ENCODE measurements around the gene ZNF260.
A peak's percentile ranks its signal among the peaks of the same experiment; 100 is the strongest.
"Not testable (repeated sequence)": the region's sequence is repeated elsewhere in the genome, so short reads cannot be mapped to it uniquely, and the experiment has no call there.

The ZNF260 gene

DNA sequence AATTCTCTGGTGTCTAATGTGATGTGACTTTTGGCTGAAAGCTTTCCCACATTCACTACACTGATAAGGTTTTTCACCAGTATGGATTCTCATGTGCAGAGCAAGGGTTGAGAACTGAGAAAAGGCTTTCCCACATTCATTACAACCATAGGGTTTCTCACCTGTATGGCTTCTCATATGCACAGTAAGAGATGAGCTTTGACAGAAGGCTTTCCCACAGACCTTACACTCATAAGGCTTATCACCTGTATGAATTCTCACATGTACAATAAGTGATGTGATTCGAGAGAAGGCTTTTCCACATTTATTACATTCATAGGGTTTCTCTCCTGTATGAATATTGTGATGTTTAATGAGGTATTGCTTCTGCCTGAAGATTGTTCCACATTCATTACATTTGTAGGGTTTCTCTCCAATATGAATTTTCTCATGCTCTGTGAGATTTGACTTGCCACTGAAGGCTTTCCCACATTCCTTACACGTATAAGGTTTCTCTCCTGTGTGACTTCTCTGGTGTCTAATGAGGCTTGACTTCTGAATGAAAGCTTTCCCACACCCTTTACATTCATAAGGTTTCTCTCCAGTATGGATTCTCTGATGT lies 14.0 kb downstream of the ZNF260 start:
- Mint-ChIP-seq H3K4me1 (ENCODE audit: low read depth) (no peaks in the 10 kb centered on the region), H3K4me3 (no peak overlapping the region), H3K36me3 (ENCODE audit: low read depth) (peaks cover 83% of the 10 kb centered on the region), H3K9me3 (peaks cover 60% of the 10 kb centered on the region), H3K27ac (no peak overlapping the region), H3K27me3 (no peaks in the 10 kb centered on the region)
- DNase-seq, result no peak

DNA sequence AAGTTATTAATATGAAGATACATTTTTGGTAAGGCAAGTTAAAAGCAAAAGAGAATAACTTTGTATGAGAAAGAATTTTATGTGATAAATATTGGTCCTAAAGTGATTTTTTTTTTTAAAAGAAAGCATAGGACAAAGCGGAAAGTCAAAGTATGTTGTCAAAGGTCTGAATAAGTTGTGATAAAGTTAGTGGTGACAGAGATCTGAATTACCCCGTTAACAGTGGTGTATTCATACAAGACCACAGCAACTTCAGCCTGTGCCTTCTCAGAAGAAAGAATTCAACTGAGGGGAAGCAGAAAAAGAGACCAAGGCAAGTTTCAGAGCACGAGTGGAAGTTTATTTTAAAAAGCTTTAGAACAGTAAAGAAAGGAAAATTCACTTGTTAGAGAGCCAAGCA lies 19.7 kb downstream of the ZNF260 start:
- Mint-ChIP-seq H3K27ac (no peak overlapping the region), H3K4me3 (no peak overlapping the region), H3K36me3 (ENCODE audit: low read depth) (peaks cover 47% of the 10 kb centered on the region), H3K9me3 (peaks cover 28% of the 10 kb centered on the region), H3K27me3 (no peaks in the 10 kb centered on the region), H3K4me1 (ENCODE audit: low read depth) (no peaks in the 10 kb centered on the region)
- no peak for DNase-seq

DNA sequence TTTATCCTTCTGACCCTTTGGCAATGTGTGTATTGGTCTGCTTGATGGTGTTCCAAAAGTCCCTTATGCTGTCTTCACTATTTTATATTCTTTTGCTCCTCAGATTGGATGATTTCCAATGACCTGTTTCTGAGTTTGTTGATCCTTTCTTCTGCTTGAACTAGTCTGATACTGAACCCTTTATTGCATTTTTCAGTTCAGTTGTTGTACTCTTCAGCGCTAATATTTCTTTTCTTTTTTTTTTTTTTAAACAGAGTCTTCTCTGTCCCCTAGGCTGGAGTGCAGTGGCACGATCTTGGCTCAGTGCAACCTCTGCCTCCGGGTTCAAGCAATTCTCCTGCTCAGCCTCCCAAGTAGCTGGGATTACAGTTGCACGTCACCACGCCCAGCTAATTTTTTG lies 26.1 kb downstream of the ZNF260 start:
- no peak for DNase-seq
- Mint-ChIP-seq H3K4me3 (no peak overlapping the region), H3K36me3 (ENCODE audit: low read depth) (peaks cover 34% of the 10 kb centered on the region), H3K9me3 (peaks cover 35% of the 10 kb centered on the region), H3K27me3 (no peaks in the 10 kb centered on the region), H3K4me1 (ENCODE audit: low read depth) (no peaks in the 10 kb centered on the region), H3K27ac (no peak overlapping the region)

DNA sequence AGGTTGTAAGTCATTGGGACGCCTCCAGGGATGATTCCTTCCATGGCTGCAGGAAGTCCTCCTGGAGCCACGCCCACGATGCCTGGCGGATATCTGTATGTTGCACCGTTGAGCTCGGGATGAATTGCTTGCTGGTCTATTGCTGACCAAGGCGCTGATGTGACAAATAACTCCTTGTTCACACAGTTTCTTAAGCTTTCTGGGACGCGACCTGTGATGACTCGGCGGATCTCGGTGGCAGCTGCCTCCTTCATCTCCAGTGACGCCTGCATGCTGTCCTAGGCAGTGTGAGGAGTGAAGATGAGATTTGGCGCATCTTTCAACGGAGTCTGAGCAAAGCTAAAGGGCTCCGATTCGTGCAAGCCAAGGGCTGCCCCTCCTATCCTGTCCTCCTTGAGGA lies 31.1 kb downstream of the ZNF260 start:
- Mint-ChIP-seq H3K27ac (peak overlapping the region; percentile 24), H3K27me3 (no peaks in the 10 kb centered on the region), H3K4me1 (ENCODE audit: low read depth) (no peaks in the 10 kb centered on the region), H3K36me3 (ENCODE audit: low read depth) (peaks cover 20% of the 10 kb centered on the region), H3K9me3 (peaks cover 27% of the 10 kb centered on the region), H3K4me3 (no peak overlapping the region)
- no peak for DNase-seq

DNA sequence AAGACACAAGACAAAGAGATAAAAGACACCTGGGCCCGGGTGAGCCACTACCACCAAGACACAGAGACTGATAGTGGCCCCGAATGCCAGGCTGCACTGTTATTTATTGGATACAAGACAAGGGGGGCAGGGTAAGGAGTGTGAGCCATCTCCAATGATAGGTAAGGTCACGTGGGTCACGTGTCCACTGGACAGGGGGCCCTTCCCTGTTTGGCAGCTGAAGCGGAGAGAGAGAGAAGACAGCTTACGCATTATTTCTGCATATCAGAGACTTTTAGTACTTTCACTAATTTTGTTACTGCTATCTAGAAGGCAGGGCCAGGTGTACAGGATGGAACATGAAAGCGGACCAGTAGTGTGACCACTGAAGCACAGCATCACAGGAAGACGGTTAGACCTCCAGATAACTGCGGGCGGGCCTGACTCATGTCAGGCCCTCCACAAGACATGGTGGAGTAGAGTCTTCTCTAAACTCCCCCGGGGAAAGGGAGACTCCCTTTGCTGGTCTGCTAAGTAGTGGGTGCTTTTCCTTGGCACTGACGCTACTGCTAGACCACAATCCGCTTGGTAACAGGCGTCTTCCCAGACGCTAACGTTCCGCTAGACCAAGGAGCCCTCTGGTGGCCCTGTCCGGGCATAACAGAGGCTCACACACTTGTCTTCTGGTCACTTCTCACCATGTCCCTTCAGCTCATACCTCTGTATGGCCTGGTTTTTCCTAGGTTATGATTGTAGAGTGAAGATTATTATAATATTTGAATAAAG lies 35.2 kb downstream of the ZNF260 start:
- H3K36me3 Mint-ChIP-seq (ENCODE audit: low read depth), result peaks cover 35% of the 10 kb centered on the region
- peaks cover 25% of the 10 kb centered on the region for H3K4me1 Mint-ChIP-seq (ENCODE audit: low read depth)
- not testable (repeated sequence) for H3K27ac Mint-ChIP-seq, H3K27me3 Mint-ChIP-seq, H3K4me3 Mint-ChIP-seq
- peak; percentile 36 for DNase-seq
- peaks cover 23% of the 10 kb centered on the region for H3K9me3 Mint-ChIP-seq

DNA sequence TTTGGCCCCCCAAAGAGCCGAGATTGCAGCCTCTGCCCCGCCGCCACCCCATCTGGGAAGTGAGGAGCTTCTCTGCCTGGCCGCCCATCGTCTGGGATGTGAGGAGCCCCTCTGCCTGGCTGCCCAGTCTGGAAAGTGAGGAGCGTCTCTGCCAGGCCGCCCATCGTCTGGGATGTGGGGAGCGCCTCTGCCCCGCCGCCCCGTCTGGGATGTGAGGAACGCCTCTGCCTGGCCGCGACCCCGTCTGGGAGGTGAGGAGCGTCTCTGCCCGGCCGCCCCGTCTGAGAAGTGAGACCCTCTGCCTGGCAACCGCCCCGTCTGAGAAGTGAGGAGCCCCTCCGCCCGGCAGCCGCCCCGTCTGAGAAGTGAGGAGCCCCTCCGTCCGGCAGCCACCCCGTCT lies 37.2 kb downstream of the ZNF260 start:
- not testable (repeated sequence) for H3K27ac Mint-ChIP-seq, DNase-seq, H3K27me3 Mint-ChIP-seq
- H3K4me1 Mint-ChIP-seq (ENCODE audit: low read depth), result peaks cover 32% of the 10 kb centered on the region
- peak overlapping the region; percentile 93 for H3K4me3 Mint-ChIP-seq
- H3K36me3 Mint-ChIP-seq (ENCODE audit: low read depth), result peaks cover 44% of the 10 kb centered on the region
- H3K9me3 Mint-ChIP-seq, result peaks cover 16% of the 10 kb centered on the region

DNA sequence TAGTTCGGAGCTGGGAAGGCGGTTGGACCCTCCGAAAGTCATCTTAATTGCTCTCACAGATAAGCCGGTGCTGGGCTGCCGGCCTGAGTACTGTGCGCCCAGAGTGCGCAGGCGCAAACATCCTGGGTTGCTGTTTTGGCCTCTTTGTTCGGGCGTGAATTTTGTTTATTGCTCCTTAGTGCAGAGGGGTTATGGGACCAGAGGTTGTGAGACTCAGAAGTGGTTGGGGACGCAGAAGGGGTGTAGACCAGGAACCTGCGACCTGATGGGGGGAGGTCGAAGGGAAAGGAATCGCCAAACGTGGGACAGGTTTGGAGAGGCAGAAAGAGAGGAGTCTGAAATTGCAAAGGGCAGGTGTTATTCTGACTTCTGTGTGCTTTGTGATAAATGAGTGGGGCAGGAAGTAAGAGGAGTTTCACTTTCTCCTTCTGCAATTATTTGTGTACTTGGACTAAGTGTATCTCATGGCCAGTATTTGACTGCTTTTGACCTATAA lies 38.1 kb downstream of the ZNF260 start:
- Mint-ChIP-seq H3K27me3 (no peaks in the 10 kb centered on the region), H3K9me3 (peaks cover 17% of the 10 kb centered on the region), H3K4me3 (peak overlapping the region; percentile 93), H3K36me3 (ENCODE audit: low read depth) (peaks cover 51% of the 10 kb centered on the region), H3K27ac (peak overlapping the region; percentile 99), H3K4me1 (ENCODE audit: low read depth) (peaks cover 32% of the 10 kb centered on the region)
- DNase-seq, result no peak

DNA sequence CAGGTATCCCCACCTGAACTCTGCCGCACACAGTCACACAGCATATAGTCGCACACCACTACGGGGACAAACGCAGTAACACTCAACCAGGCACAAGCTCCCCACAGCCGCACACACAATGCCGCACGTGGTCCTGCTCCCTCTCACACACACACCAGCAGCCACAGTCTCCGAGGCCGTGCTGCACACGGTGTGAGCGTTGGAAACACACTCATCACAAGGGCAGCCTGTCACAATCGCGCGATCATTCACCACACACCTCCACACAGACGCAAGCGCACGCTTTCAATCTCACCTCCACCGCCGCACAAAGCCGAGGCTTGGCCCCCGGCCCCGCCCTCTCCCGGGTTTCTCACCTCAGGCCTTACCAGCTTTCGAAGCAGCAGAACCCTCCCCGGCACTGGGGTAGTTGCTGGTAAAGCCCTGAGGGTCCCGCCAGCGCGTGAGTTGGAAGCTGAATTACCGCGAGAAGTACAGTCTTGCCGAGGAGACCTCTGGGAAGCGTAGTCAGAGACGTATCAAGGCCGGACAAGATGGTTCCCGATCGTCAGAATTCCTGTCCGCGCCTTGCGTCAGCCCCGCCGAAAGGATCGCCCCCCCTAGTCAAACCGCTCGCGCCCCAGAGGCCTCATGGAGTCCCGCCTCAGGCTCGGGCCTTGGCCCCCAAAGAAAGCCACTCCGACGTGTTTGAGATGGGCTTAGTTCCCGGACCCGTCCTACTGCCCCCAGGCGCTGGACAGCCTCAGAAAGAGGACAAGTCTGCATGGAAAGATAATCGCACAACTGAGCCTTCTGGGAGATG lies 38.8 kb downstream of the ZNF260 start, which contains the start of gene ZNF566:
TSS of gene ZNF566 (minus strand) at position 444 of the 802 bp plus-strand sequence. CDS start 13,004 bp downstream, outside the sequence.
- peak within 1 kb of the TSS; percentile 93 for H3K4me3 Mint-ChIP-seq

DNA sequence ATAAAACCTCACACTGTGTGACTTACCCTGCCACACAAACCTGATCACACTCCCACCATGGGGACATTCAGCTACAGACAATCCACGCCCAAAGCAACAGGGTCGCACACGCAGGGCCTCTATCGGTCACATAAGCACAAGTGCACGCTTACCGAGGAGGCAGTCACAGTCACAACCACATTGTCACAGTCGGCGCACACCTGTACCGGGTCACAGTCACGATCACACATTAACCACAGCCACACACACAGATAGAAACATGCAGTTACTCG lies 39.3 kb downstream of the ZNF260 start:
- Mint-ChIP-seq H3K4me1 (ENCODE audit: low read depth) (peaks cover 34% of the 10 kb centered on the region), H3K27ac (peak overlapping the region; percentile 99), H3K9me3 (peaks cover 21% of the 10 kb centered on the region), H3K36me3 (ENCODE audit: low read depth) (peaks cover 62% of the 10 kb centered on the region), H3K27me3 (no peaks in the 10 kb centered on the region), H3K4me3 (peak overlapping the region; percentile 93)
- DNase-seq, result no peak

More for the DNA sequence above, 38.8 kb downstream of the ZNF260 start, which contains the start of gene ZNF566:
- DNase-seq, result peak; percentile 94
- H3K4me1 Mint-ChIP-seq (ENCODE audit: low read depth), result peaks cover 32% of the 10 kb centered on the region
- peaks cover 18% of the 10 kb centered on the region for H3K9me3 Mint-ChIP-seq
- H3K36me3 Mint-ChIP-seq (ENCODE audit: low read depth), result peaks cover 57% of the 10 kb centered on the region
- peak within 1 kb of the TSS; percentile 99 for H3K27ac Mint-ChIP-seq
- H3K27me3 Mint-ChIP-seq, result no peaks in the 10 kb centered on the region

DNA sequence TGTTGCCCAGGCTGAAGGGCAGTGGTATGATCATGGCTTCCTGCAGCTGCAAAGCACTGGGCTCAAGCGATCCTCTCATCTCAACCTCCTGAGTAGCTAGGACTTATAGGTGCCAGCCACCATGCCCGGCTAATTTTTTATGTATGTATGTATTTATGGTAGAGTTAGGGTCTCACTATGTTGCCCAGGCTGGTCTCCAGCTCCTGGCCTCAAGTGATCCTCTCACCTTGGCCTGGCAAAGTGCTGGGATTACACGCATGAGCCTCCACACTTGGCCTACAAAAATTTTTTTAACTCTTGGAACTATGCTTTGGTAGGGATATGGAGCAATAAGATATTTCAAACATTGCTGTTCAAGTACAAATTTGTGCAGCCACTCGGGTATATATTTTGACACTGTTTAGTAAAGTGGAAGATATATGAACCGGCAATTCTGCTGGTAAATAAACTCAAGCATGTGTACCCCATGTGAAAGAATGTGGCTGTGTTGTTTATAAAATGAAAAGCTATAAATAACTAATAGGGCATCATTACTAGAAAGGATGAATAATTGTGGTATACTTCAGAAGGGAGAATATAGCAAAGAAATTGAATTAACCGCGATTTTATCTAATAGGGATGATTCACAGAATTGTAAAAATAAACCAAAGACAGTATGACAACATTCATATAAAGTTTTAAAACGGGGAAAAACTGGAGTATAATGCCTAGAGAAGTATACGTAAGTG lies 39.8 kb downstream of the ZNF260 start:
- Mint-ChIP-seq H3K27ac (peak overlapping the region; percentile 99), H3K27me3 (no peaks in the 10 kb centered on the region), H3K4me1 (ENCODE audit: low read depth) (peaks cover 34% of the 10 kb centered on the region), H3K4me3 (peak overlapping the region; percentile 93), H3K36me3 (ENCODE audit: low read depth) (peaks cover 67% of the 10 kb centered on the region), H3K9me3 (peaks cover 21% of the 10 kb centered on the region)
- DNase-seq, result no peak

DNA sequence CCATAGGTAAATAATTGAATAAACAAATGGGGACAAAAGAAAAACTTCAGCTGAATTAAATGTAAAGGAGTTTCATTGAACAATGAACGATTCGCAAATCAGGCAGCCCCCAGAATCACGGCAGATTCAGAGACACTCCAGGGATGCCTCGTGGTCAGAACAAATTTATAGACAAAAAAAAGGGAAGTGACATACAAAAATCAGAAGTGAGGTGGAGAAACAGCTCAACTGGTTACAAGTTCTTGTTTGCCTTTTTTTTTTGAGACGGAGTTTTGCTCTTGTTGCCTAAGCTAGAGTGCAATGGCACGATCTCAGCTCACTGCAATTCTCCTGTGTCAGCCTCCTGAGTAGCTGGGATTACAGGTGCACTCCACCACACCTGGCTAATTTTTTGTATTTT lies 44.4 kb downstream of the ZNF260 start:
- H3K4me1 Mint-ChIP-seq (ENCODE audit: low read depth), result peaks cover 17% of the 10 kb centered on the region
- no peaks in the 10 kb centered on the region for H3K27me3 Mint-ChIP-seq
- H3K4me3 Mint-ChIP-seq, result no peak overlapping the region
- H3K9me3 Mint-ChIP-seq, result peaks cover 30% of the 10 kb centered on the region
- DNase-seq, result no peak
- peaks cover 88% of the 10 kb centered on the region for H3K36me3 Mint-ChIP-seq (ENCODE audit: low read depth)
- H3K27ac Mint-ChIP-seq, result no peak overlapping the region

DNA sequence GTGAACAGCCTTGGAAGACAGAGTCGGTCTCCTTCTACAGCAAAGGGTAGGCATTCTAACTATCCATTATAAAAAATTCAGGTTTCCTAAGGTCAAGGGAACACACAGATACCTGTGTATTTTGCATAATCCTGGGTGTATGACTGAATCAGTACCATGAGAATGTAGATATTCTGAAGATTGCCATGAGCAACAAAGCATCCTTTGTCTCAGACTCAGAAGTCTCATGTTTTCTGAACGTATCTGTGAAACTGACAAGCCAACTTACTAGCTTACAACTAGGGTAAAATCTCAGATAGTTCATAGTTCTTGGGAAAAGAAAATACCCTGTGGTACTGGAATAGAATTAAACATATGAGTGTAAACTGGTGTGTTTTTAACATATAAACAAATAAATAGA lies 45.2 kb downstream of the ZNF260 start:
- H3K4me1 Mint-ChIP-seq (ENCODE audit: low read depth), result peaks cover 10% of the 10 kb centered on the region
- DNase-seq, result no peak
- H3K27ac Mint-ChIP-seq, result no peak overlapping the region
- peaks cover 89% of the 10 kb centered on the region for H3K36me3 Mint-ChIP-seq (ENCODE audit: low read depth)
- H3K27me3 Mint-ChIP-seq, result no peaks in the 10 kb centered on the region
- H3K4me3 Mint-ChIP-seq, result no peak overlapping the region
- peaks cover 33% of the 10 kb centered on the region for H3K9me3 Mint-ChIP-seq
